Stomach (tissue), 9 donors: Measurements from ENCODE around the gene DNAJB8. TPM values are rescaled to one million over a fixed set of nuclear protein-coding genes. Genes with fewer than 3 reads are reported as not detected.

Source experiments
- DNase-seq, 2 donors: peaks; one replicate each; pipeline versions ENCODE4 v3.0.0 to v3.0.0-alpha.2; 2013 to 2019
- H3K27ac ChIP-seq, 5 donors: fragments of 200-600 bp in 4 of 5; sonication (generic) in 4 of 5; one replicate each; pipeline ENCODE4 v1.5.1; 2013 to 2019; ENCODE audit warnings: mild to moderate bottlenecking in 1 of 5, moderate library complexity in 1 of 5
- H3K27me3 ChIP-seq, 3 donors: fragments of 200-600 bp; sonication (generic); one replicate each; pipeline ENCODE4 v1.5.1; 2017 to 2019; ENCODE audit warnings: mixed run types in 1 of 3
- H3K36me3 ChIP-seq, 4 donors: fragments of 200-600 bp; sonication (generic); 1 replicate in 3 of 4; 2 replicates in 1 of 4; pipeline ENCODE4 v1.5.1; 2016 to 2019
- H3K4me1 ChIP-seq, 4 donors: fragments of 200-600 bp; sonication (generic); one replicate each; pipeline ENCODE4 v1.5.1; 2016 to 2019
- H3K4me3 ChIP-seq, 4 donors: fragments of 200-600 bp; sonication (generic) in 3 of 4; one replicate each; pipeline ENCODE4 v1.5.1; 2016 to 2019; ENCODE audit warnings: mild to moderate bottlenecking in 1 of 4
- H3K9me3 ChIP-seq, 4 donors: fragments of 200-600 bp; sonication (generic); one replicate each; pipeline ENCODE4 v1.5.1; 2016 to 2019
- EP300 ChIP-seq: sonication (generic); formaldehyde crosslinking; IDR thresholded peaks from one replicate; pipeline ENCODE4 v1.6.1; 2017; ENCODE audit warnings: antibody characterized with exemption
- POLR2A ChIP-seq, 4 donors: fragments of 450-650 bp; IDR thresholded peaks; one replicate each; pipeline ENCODE4 v1.6.1; 2016; ENCODE audit warnings: antibody characterized with exemption in 4 of 4, control low read depth in 2 of 4, mild to moderate bottlenecking in 1 of 4, moderate library complexity in 1 of 4
- POLR2AphosphoS5 ChIP-seq, 3 donors: sonication (generic); formaldehyde crosslinking; IDR thresholded peaks; one replicate each; pipeline ENCODE4 v1.6.1; 2016; ENCODE audit warnings: antibody characterized with exemption in 3 of 3
- WGBS, 5 donors: extraction: QIAGEN DNeasy Blood & Tissue Kit in 3 of 5; methylation state at CpG; one replicate each; pipeline versions ENCODE4 v1.1.5 to v1.1.7; 2013 to 2018; 5-methylcytosine and 5-hydroxymethylcytosine counted together
- intact Hi-C: fragments of 100-400 bp; cut with DNase I; formaldehyde crosslinking; loops from one replicate; pipeline ENCODE4 v1.15.1; 2023; ENCODE audit warnings: low total_unique reads
- polyA plus RNA-seq, 3 donors: library from polyadenylated mRNA; stranded (reverse); fragments of 200-250 nt; gene quantifications; one replicate each; pipeline ENCODE4 v1.2.3, GENCODE V29; 2013
- total RNA-seq, 5 donors: library from RNA; depleted of rRNA; stranded (reverse); fragments of >200 nt; gene quantifications; one replicate each; pipeline versions ENCODE4 v1.1.0 to v1.2.3, GENCODE V29; 2014 to 2016
- TF ChIP-seq, protein P1 (sequence below), 7 experiments: fragments of 450-650 bp in 4 of 7; fragments of 200-600 bp in 3 of 7; sonication (generic) in 3 of 7; IDR thresholded peaks; one replicate each; pipeline ENCODE4 v1.5.1; 2016 to 2019; ENCODE audit warnings: antibody characterized with exemption in 7 of 7, control low read depth in 2 of 7, mild to moderate bottlenecking in 1 of 7
- donor health status: healthy with polysubstance abuse.
- donor health status: Bipolar disorder and iron deficiency.
- donor health status: healthy.

Gene DNAJB8
- total and polyA plus RNA-seq, 8 donors, result not detected

DNA sequence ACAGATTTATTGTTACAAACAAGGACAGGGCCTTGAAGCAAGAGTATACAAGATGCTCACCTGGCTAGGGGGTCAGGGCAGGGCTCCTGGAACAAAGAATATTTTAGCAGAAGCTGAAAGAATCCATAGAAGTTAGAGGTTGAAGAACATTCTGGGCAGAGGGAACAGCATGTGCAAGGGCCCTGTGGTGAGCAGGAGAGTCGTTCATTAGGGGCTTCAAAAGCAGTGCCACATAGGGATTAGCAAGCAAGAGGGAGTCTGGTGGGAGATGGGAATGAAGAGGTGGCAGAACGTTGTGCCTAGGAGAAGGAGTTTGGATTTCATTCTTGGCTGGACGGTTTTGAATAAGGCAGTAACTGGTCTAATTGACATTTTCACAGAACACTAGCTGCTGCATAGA, 22.9 kb downstream of the DNAJB8 start:
- Histone ChIP-seq H3K9me3 (no peaks in the 10 kb centered on the region), H3K27ac (no peak overlapping the region), H3K4me1 (no peaks in the 10 kb centered on the region), H3K36me3 (no peaks in the 10 kb centered on the region), H3K4me3 (no peak overlapping the region), H3K27me3 (peaks cover 0 to 14% (median 0%) of the 10 kb centered on the region in 3 donors)
- no peak for TF ChIP-seq POLR2AphosphoS5 (IDR thresholded peaks at IDR 0.05)
- no peak for TF ChIP-seq EP300
- TF ChIP-seq, protein P1, sequence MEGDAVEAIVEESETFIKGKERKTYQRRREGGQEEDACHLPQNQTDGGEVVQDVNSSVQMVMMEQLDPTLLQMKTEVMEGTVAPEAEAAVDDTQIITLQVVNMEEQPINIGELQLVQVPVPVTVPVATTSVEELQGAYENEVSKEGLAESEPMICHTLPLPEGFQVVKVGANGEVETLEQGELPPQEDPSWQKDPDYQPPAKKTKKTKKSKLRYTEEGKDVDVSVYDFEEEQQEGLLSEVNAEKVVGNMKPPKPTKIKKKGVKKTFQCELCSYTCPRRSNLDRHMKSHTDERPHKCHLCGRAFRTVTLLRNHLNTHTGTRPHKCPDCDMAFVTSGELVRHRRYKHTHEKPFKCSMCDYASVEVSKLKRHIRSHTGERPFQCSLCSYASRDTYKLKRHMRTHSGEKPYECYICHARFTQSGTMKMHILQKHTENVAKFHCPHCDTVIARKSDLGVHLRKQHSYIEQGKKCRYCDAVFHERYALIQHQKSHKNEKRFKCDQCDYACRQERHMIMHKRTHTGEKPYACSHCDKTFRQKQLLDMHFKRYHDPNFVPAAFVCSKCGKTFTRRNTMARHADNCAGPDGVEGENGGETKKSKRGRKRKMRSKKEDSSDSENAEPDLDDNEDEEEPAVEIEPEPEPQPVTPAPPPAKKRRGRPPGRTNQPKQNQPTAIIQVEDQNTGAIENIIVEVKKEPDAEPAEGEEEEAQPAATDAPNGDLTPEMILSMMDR (IDR thresholded peaks at IDR 0.05), result no peak
- TF ChIP-seq POLR2A (IDR thresholded peaks at IDR 0.05), result no peak
- DNase-seq, result no peak
- intact Hi-C loops, result no loop called here
- WGBS, 5 donors, result 51 to 66% (median 58%) methylated on average over 3 of the region's 3 CpGs

DNA sequence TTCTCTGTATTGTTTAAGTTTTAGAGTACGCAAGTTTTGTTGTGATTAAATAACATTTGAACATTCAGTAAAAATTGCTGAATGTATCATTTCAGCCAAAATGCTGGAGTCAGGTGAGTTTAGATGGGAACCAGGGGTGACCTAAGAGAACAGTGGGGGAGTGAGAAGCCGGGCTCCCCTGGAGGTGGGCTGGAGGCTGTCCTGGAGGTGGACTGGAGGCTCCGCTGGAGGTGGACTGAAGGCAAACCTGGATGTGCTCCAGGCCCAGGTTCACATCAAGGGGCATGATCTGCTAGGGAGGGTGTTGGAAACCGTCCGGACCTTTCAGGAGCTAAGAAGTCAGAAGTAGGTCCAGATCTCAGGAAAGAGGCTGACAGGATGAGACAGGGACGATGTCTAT, 23.7 kb downstream of the DNAJB8 start:
- TF ChIP-seq EP300, result no peak
- TF ChIP-seq POLR2AphosphoS5 (IDR thresholded peaks at IDR 0.05), result no peak
- no peak for TF ChIP-seq POLR2A (IDR thresholded peaks at IDR 0.05)
- TF ChIP-seq, protein P1 (IDR thresholded peaks at IDR 0.05), result no peak
- 89 to 94% (median 90%) methylated on average over 6 of the region's 6 CpGs for WGBS, 5 donors
- Histone ChIP-seq H3K27me3 (peaks cover 0 to 22% (median 0%) of the 10 kb centered on the region in 3 donors), H3K27ac (no peak overlapping the region), H3K4me3 (no peak overlapping the region), H3K4me1 (no peaks in the 10 kb centered on the region), H3K9me3 (no peaks in the 10 kb centered on the region), H3K36me3 (no peaks in the 10 kb centered on the region)
- intact Hi-C loops, result no loop called here
- DNase-seq, result no peak

DNA sequence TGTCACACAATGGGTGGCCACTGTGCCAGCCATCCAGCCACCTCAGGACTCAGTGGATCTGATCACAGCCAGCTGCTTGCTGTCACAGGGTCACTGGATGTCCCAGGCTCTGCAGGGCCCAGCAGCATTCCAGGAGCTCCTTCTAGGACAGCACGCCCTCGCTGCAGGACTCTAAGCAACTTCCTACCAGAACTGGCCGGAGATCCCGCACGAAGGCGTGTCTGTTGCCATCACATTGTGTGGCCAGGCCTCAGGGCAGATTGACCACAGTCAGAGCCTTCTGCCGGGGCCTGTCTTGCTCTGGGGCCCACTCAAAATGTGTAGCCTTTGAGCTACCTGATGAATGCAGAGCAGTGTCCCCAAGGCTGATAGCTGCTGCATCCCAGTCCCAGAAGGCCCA, 24.6 kb downstream of the DNAJB8 start:
- 64 to 87% (median 79%) methylated on average over 3 to 7 of the region's 7 CpGs for WGBS, 5 donors

DNA sequence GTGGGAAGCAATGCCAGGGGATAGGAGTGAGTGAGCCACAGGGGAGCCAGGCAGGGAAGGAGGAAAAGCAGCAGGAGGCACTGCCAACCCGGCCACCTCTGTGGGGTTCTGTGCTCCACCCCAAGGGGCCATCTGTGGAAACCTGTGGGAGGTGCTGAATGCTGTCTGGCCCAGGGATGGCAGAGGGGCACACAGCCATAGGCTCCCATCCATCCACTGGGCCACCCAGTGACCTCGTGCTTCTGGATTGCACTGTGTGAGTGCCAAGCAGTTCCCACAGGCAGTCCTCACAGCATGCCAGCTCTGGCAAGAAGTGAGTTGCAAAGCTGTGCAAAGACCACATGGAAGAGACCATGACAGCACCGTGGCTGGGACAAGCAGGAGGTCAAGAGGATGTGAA, 27.5 kb downstream of the DNAJB8 start:
- no peak for TF ChIP-seq EP300
- no peak for TF ChIP-seq POLR2A (IDR thresholded peaks at IDR 0.05)
- no peak for TF ChIP-seq POLR2AphosphoS5 (IDR thresholded peaks at IDR 0.05)
- TF ChIP-seq, protein P1 (IDR thresholded peaks at IDR 0.05), result no peak
- H3K4me3 ChIP-seq, result no peak overlapping the region
- intact Hi-C loops, result loop anchor here (10.0 kb wide), 1 partner anchor 146 kb away; no protein-coding TSS in a partner anchor

More for the DNA sequence above, 24.6 kb downstream of the DNAJB8 start:
- no peaks in the 10 kb centered on the region for H3K36me3 ChIP-seq
- no peak overlapping the region for H3K27ac ChIP-seq
- peaks cover 0 to 22% (median 0%) of the 10 kb centered on the region in 3 donors for H3K27me3 ChIP-seq
- H3K9me3 ChIP-seq, result no peaks in the 10 kb centered on the region
- intact Hi-C loops, result no loop called here
- H3K4me3 ChIP-seq, result no peak overlapping the region
- H3K4me1 ChIP-seq, result no peaks in the 10 kb centered on the region
- DNase-seq, result no peak
- TF ChIP-seq, protein P1 (IDR thresholded peaks at IDR 0.05), result no peak
- no peak for TF ChIP-seq EP300

More for the DNA sequence above, 27.5 kb downstream of the DNAJB8 start:
- peaks cover 0 to 9% (median 3%) of the 10 kb centered on the region in 4 donors for H3K4me1 ChIP-seq
- H3K9me3 ChIP-seq, result no peaks in the 10 kb centered on the region
- WGBS, 5 donors, result 39 to 73% (median 66%) methylated on average over 2 to 3 of the region's 3 CpGs
- peaks cover 0 to 42% (median 0%) of the 10 kb centered on the region in 3 donors for H3K27me3 ChIP-seq
- no peaks in the 10 kb centered on the region for H3K36me3 ChIP-seq
- no peak for DNase-seq
- no peak overlapping the region for H3K27ac ChIP-seq
